GM12878 (cell line): Measurements from ENCODE around the gene SERPINB6. TPM values are rescaled to one million over a fixed set of nuclear protein-coding genes. Genes with fewer than 3 reads are reported as not detected.

Experiments used
- ATAC-seq: fragments of 200-7000 bp; cut with Tn5 transposase; 3 replicates; pipeline ENCODE4 v1.9.1; 2020; ENCODE audit warnings: mild to moderate bottlenecking, moderate library complexity
- BruUV-seq: library from RNA; stranded (reverse); fragments of 400-500 nt; replicated peaks from 2 replicates; lab custom pipeline; 2021; lab: Mats Ljungman, UMichigan
- CTCF ChIA-PET: fragments of 300-600 bp; sonication (Branson Sonifier 250); formaldehyde crosslinking; extraction: SDS; loops from one replicate; lab custom pipeline; 2021; ENCODE audit warnings: inconsistent platforms; lab: Yijun Ruan, JAX
- POLR2A ChIA-PET: fragments of 350-600 bp; formaldehyde crosslinking; extraction: SDS; loops from one replicate; lab custom pipeline; 2021; ENCODE audit warnings: inconsistent platforms; lab: Charles Lee
- RAD21 ChIA-PET: fragments of 300-600 bp; sonication (Branson Sonifier 250); formaldehyde crosslinking; loops from one replicate; lab custom pipeline; 2023; ENCODE audit warnings: antibody characterized with exemption; ENCODE audit not compliant: unreplicated experiment; lab: Charles Lee
- SMC1A ChIA-PET: fragments of 300-600 bp; sonication (Branson Sonifier 250); formaldehyde crosslinking; loops from one replicate; lab custom pipeline; 2023; ENCODE audit not compliant: unreplicated experiment, uncharacterized antibody; lab: Charles Lee
- DNase-seq: peaks from one replicate; pipeline ENCODE4 v3.0.0-alpha.2; 2011; ENCODE audit warnings: low read depth, low spot score
- FAIRE-seq: peaks from 3 replicates; lab custom pipeline; 2011; peaks lifted over from hg19 to GRCh38; lab: Jason Lieb, UNC
- H2AFZ ChIP-seq: 2 replicates; pipeline ENCODE4 v1.6.0; 2011; ENCODE audit warnings: low read depth, low read length, control low read depth; ENCODE audit not compliant: control insufficient read depth
- H3K27ac ChIP-seq: 2 replicates; pipeline ENCODE4 v1.5.1; 2011; ENCODE audit warnings: control low read depth; ENCODE audit not compliant: control insufficient read depth, insufficient read depth
- H3K27me3 ChIP-seq, 2 experiments: replicated peaks in 1 of 2; 2 replicates each; pipeline versions ENCODE4 v1.6.0 to v1.6.1; 2011; ENCODE audit warnings: low read length in 1 of 2; ENCODE audit not compliant: control insufficient read depth in 2 of 2, insufficient read depth in 2 of 2
- H3K36me3 ChIP-seq, 2 experiments: 2 replicates each; pipeline ENCODE4 v1.5.1; 2011; ENCODE audit warnings: low read length in 1 of 2; ENCODE audit not compliant: control insufficient read depth in 2 of 2, insufficient read depth in 2 of 2
- H3K4me1 ChIP-seq: 2 replicates; pipeline ENCODE4 v1.6.1; 2011; ENCODE audit warnings: mild to moderate bottlenecking, low read length, moderate library complexity, mixed read lengths; ENCODE audit not compliant: control insufficient read depth, insufficient read depth
- H3K4me2 ChIP-seq: 2 replicates; pipeline ENCODE4 v1.6.0; 2011; ENCODE audit warnings: control low read depth; ENCODE audit not compliant: control insufficient read depth, insufficient read depth
- H3K4me3 ChIP-seq: fragments of 200-600 bp; sonication (generic); 2 replicates; pipeline ENCODE4 v1.5.1; 2016
- H3K79me2 ChIP-seq: 2 replicates; pipeline ENCODE4 v1.6.0; 2011; ENCODE audit warnings: low read length; ENCODE audit not compliant: control insufficient read depth, insufficient read depth
- H3K9ac ChIP-seq: 2 replicates; pipeline ENCODE4 v1.8.0; 2011; ENCODE audit warnings: low read length, control low read depth, mixed read lengths; ENCODE audit not compliant: control insufficient read depth, insufficient read depth
- H3K9me3 ChIP-seq: replicated peaks from 3 replicates; pipeline ENCODE4 v1.5.1; 2011; ENCODE audit warnings: mild to moderate bottlenecking, low read length; ENCODE audit not compliant: control insufficient read depth, insufficient read depth
- H4K20me1 ChIP-seq: 2 replicates; pipeline ENCODE4 v1.6.0; 2011; ENCODE audit not compliant: control insufficient read depth, insufficient read depth
- BACH1 ChIP-seq: fragments of 450-650 bp; IDR thresholded peaks from 2 replicates; pipeline ENCODE4 v1.6.1; 2017; ENCODE audit warnings: mild to moderate bottlenecking, borderline replicate concordance
- BRCA1 ChIP-seq: IDR thresholded peaks from 2 replicates; pipeline ENCODE4 v1.6.1; 2011; ENCODE audit warnings: low read depth, low read length, improper control_type of control experiment
- CHD2 ChIP-seq: IDR thresholded peaks from 2 replicates; pipeline ENCODE4 v1.6.1; 2011; ENCODE audit warnings: low read depth, low read length, improper control_type of control experiment, borderline replicate concordance
- KDM1A ChIP-seq: fragments of 200-600 bp; sonication (generic); IDR thresholded peaks from 2 replicates; pipeline ENCODE4 v1.6.1; 2016; ENCODE audit warnings: borderline replicate concordance
- MTA2 ChIP-seq: fragments of 450-650 bp; IDR thresholded peaks from 2 replicates; pipeline ENCODE4 v1.6.1; 2016; ENCODE audit warnings: low read depth, mild to moderate bottlenecking, moderate library complexity
- PAX5 ChIP-seq: IDR thresholded peaks from 2 replicates; pipeline ENCODE4 v1.6.1; 2011; ENCODE audit warnings: low read depth, low read length, borderline replicate concordance
- SMC3 ChIP-seq: IDR thresholded peaks from 2 replicates; pipeline ENCODE4 v1.6.1; 2011; ENCODE audit warnings: low read length, improper control_type of control experiment, borderline replicate concordance
- SREBF2 ChIP-seq: IDR thresholded peaks from 2 replicates; pipeline ENCODE4 v1.6.1; 2012; ENCODE audit warnings: mild to moderate bottlenecking, low read length
- SUZ12 ChIP-seq: fragments of 200-600 bp; sonication (generic); IDR thresholded peaks from one replicate; pipeline ENCODE4 v1.6.1; 2018; ENCODE audit warnings: antibody characterized with exemption, mild to moderate bottlenecking; ENCODE audit not compliant: unreplicated experiment
- WGBS: methylation state at CpG from one replicate; pipeline ENCODE4 v1.1.6; 2016; ENCODE audit warnings: low lambda C conversion rate; ENCODE audit not compliant: insufficient replicate concordance, insufficient coverage; ENCODE audit errors: missing lambda C conversion rate; 5-methylcytosine and 5-hydroxymethylcytosine counted together
- in situ Hi-C: fragments of 300-500 bp; cut with MboI; formaldehyde crosslinking; loops from 9 replicates; pipeline ENCODE4 v1.14.3; 2018; ENCODE audit warnings: mixed read lengths
- intact Hi-C: fragments of 100-400 bp; cut with micrococcal nuclease; formaldehyde crosslinking; loops from one replicate; pipeline ENCODE4 v1.14.2; 2022; ENCODE audit not compliant: unreplicated experiment
- polyA plus RNA-seq, 11 experiments: library from polyadenylated mRNA; depleted of rRNA in 4 of 11; unstranded in 6 of 11; stranded (reverse) in 5 of 11; fragments of >200 nt; fragmentation: Nextera tagmentation in 4 of 11; fragmentation: Illumina TruSeq in 1 of 11; extraction: Ambion mirVana in 4 of 11; extraction: Trizol in 1 of 11; gene quantifications; 1 replicate in 1 of 11; 2 replicates in 10 of 11; pipeline versions ENCODE4 v1.2.1 to v1.2.3, GENCODE V29; 2011 to 2016; ENCODE audit warnings: inconsistent platforms in 2 of 11, missing spikeins in 2 of 11, low read depth in 1 of 11
- total RNA-seq, 4 experiments: library from RNA; depleted of rRNA in 3 of 4; stranded (reverse); fragments of >200 nt in 3 of 4; fragmentation: Illumina TruSeq in 1 of 4; extraction: Trizol in 1 of 4; gene quantifications; 2 replicates each; pipeline versions ENCODE4 v1.2.1 to v1.2.3, GENCODE V29; 2013 to 2021
- TF ChIP-seq, protein P1 (sequence below): fragments of 450-650 bp; IDR thresholded peaks from 2 replicates; pipeline ENCODE4 v1.6.1; 2017; ENCODE audit warnings: mild to moderate bottlenecking
- TF ChIP-seq, protein P2 (sequence below): IDR thresholded peaks from 2 replicates; pipeline ENCODE4 v1.6.1; 2012; ENCODE audit warnings: low read depth, low read length, improper control_type of control experiment
- TF ChIP-seq, protein P3 (sequence below): fragments of 450-650 bp; IDR thresholded peaks from 2 replicates; pipeline ENCODE4 v1.6.1; 2017; ENCODE audit warnings: mild to moderate bottlenecking, moderate library complexity

The SERPINB6 gene
- total and polyA plus RNA-seq, 10 of the 15 experiments (the other 5 are each of a cell fraction or from before 2014, with no cell fraction given): 0.37 to 2.2 (median 0.68) TPM; not detected in 1

DNA sequence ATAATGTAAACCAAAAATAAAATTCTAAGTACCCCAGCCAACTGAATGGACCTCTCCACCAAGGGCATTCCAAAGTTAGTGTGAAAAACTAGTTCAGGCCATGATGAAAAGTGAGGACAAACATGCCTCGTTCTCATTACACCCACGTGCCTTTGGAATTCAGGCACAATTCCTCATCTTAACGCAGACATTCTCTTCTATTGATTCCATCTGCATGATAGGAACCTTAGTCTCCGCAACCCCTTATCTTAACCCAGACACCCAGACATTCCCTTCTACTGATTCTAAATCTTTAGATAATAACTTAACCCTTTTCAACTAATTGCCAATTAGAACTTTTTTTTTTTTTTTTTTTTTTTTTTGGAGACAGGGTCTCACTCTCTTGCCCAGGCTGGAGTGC, 7.6 kb upstream of the SERPINB6 start:
- Histone ChIP-seq H3K4me3 (no peak overlapping the region), H3K9me3 (no peaks in the 10 kb centered on the region; the same call in 2 of the 3 replicates), H3K27me3 (peaks cover 2 to 7% of the 10 kb centered on the region in 2 experiments; a peak in 3 of 4 replicates), H3K27ac (no peak overlapping the region), H4K20me1 (no peaks in the 10 kb centered on the region), H3K36me3 (no peaks in the 10 kb centered on the region), H3K79me2 (no peaks in the 10 kb centered on the region), H2AFZ (no peak overlapping the region), H3K4me2 (no peak overlapping the region), H3K9ac (no peak overlapping the region), H3K4me1 (no peaks in the 10 kb centered on the region)
- intact Hi-C loops: no loop called here
- POLR2A ChIA-PET: no interaction called here
- no TSS peak for BruUV-seq
- in situ Hi-C loops: no loop called here
- WGBS: 42% methylated on average over 4 of the region's 4 CpGs
- TF ChIP-seq BRCA1: no peak
- TF ChIP-seq PAX5: no peak
- no peak for TF ChIP-seq CHD2
- TF ChIP-seq SUZ12: no peak
- TF ChIP-seq, protein P1, sequence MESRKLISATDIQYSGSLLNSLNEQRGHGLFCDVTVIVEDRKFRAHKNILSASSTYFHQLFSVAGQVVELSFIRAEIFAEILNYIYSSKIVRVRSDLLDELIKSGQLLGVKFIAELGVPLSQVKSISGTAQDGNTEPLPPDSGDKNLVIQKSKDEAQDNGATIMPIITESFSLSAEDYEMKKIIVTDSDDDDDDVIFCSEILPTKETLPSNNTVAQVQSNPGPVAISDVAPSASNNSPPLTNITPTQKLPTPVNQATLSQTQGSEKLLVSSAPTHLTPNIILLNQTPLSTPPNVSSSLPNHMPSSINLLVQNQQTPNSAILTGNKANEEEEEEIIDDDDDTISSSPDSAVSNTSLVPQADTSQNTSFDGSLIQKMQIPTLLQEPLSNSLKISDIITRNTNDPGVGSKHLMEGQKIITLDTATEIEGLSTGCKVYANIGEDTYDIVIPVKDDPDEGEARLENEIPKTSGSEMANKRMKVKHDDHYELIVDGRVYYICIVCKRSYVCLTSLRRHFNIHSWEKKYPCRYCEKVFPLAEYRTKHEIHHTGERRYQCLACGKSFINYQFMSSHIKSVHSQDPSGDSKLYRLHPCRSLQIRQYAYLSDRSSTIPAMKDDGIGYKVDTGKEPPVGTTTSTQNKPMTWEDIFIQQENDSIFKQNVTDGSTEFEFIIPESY: no peak
- TF ChIP-seq SMC3: no peak
- TF ChIP-seq, protein P2, sequence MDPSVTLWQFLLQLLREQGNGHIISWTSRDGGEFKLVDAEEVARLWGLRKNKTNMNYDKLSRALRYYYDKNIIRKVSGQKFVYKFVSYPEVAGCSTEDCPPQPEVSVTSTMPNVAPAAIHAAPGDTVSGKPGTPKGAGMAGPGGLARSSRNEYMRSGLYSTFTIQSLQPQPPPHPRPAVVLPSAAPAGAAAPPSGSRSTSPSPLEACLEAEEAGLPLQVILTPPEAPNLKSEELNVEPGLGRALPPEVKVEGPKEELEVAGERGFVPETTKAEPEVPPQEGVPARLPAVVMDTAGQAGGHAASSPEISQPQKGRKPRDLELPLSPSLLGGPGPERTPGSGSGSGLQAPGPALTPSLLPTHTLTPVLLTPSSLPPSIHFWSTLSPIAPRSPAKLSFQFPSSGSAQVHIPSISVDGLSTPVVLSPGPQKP: no peak
- no peak for TF ChIP-seq SREBF2
- no peak for TF ChIP-seq MTA2
- no peak for TF ChIP-seq BACH1
- TF ChIP-seq KDM1A: no peak
- TF ChIP-seq, protein P3, sequence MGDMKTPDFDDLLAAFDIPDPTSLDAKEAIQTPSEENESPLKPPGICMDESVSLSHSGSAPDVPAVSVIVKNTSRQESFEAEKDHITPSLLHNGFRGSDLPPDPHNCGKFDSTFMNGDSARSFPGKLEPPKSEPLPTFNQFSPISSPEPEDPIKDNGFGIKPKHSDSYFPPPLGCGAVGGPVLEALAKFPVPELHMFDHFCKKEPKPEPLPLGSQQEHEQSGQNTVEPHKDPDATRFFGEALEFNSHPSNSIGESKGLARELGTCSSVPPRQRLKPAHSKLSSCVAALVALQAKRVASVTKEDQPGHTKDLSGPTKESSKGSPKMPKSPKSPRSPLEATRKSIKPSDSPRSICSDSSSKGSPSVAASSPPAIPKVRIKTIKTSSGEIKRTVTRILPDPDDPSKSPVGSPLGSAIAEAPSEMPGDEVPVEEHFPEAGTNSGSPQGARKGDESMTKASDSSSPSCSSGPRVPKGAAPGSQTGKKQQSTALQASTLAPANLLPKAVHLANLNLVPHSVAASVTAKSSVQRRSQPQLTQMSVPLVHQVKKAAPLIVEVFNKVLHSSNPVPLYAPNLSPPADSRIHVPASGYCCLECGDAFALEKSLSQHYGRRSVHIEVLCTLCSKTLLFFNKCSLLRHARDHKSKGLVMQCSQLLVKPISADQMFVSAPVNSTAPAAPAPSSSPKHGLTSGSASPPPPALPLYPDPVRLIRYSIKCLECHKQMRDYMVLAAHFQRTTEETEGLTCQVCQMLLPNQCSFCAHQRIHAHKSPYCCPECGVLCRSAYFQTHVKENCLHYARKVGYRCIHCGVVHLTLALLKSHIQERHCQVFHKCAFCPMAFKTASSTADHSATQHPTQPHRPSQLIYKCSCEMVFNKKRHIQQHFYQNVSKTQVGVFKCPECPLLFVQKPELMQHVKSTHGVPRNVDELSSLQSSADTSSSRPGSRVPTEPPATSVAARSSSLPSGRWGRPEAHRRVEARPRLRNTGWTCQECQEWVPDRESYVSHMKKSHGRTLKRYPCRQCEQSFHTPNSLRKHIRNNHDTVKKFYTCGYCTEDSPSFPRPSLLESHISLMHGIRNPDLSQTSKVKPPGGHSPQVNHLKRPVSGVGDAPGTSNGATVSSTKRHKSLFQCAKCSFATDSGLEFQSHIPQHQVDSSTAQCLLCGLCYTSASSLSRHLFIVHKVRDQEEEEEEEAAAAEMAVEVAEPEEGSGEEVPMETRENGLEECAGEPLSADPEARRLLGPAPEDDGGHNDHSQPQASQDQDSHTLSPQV: no peak
- SMC1A ChIA-PET: no interaction called here
- CTCF ChIA-PET: interaction anchor here (0.9 to 1.7 kb wide), 2 partner anchors 26 to 119 kb away, joined by 3 to 5 read pairs; no protein-coding TSS in a partner anchor
- DNase-seq (no peak), ATAC-seq (no peak), FAIRE-seq (no peak)
- RAD21 ChIA-PET: no interaction called here
